Memory B cell (primary cell): Measurements from ENCODE around the gene ANP32B.
A peak's percentile ranks its signal among the peaks of the same experiment; 100 is the strongest.
"Not testable (repeated sequence)": the region's sequence is repeated elsewhere in the genome, so short reads cannot be mapped to it uniquely, and the experiment has no call there.

Experiments used
- ATAC-seq: fragments of 150-1000 bp; cut with Tn5 transposase; 2 replicates; pipeline ENCODE4 v1.10.0; 2021; ENCODE audit warnings: low read depth, mild to moderate bottlenecking, moderate library complexity
- DNase-seq, 2 donors: peaks; one replicate each; pipeline ENCODE4 v3.0.0; 2022; ENCODE audit warnings: low spot score in 2 of 2
- H3K27ac Mint-ChIP-seq: one replicate; pipeline ENCODE4 v1.8.0; 2022; ENCODE audit warnings: mild to moderate bottlenecking, moderate library complexity, mixed read lengths
- H3K27me3 Mint-ChIP-seq: one replicate; pipeline ENCODE4 v1.8.0; 2022; ENCODE audit warnings: mixed read lengths
- H3K36me3 Mint-ChIP-seq: one replicate; pipeline ENCODE4 v1.8.0; 2022; ENCODE audit warnings: mild to moderate bottlenecking, mixed read lengths
- H3K4me1 Mint-ChIP-seq: one replicate; pipeline ENCODE4 v1.8.0; 2022; ENCODE audit warnings: mixed read lengths
- H3K4me3 Mint-ChIP-seq: one replicate; pipeline ENCODE4 v1.8.0; 2022; ENCODE audit warnings: mild to moderate bottlenecking, moderate library complexity, mixed read lengths
- H3K9me3 Mint-ChIP-seq: one replicate; pipeline ENCODE4 v1.8.0; 2022; ENCODE audit warnings: mixed read lengths

Gene ANP32B

DNA sequence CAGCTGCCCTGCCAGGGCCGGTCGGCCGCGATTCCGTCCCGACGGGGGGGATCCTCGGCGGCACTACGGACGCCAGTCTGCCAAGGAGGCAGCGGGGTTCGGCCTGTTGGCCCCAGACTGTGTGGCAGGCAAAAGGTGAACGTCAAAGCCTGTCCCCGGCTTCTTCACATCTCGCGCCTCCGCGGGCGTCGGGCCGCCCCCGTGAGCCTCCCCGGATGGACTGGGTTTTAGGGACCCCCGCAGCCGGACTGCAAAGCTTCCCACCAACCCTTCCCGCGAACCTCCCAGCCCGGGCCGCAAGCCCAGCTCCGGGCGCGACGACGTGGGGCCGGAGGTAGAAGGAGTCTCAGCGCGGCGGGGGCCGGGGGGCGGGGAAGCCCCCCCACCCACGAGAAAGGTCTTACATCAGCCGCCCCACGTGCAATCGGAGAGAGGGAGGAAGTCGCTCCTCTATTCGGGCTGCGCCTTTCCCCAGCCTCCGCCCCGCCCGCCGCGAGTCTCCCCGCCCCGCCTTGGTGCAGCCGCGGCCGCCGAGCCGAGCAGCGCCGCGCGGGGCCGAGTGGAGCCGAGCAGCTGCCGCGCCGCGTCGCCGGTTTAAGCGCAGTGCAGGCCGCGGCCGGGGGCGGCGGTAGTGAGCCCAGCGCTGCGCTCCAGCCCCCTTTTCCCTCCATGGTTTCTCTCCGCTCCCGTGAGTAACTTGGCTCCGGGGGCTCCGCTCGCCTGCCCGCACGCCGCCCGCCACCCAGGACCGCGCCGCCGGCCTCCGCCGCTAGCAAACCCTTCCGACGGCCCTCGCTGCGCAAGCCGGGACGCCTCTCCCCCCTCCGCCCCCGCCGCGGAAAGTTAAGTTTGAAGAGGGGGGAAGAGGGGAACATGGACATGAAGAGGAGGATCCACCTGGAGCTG, at the start of gene ANP32B:
Gene ANP32B (plus strand): TSS at position 659 of the 906 bp plus-strand sequence. CDS start 215 bp downstream, at position 874.
- H3K9me3 Mint-ChIP-seq, result no peaks in the 10 kb centered on the region
- H3K36me3 Mint-ChIP-seq, result no peaks in the 10 kb centered on the region
- peak; percentile 73 for ATAC-seq
- DNase-seq, result peak; percentile 94 to 96
- H3K27ac Mint-ChIP-seq, result peak within 1 kb of the TSS; percentile 92
- H3K4me3 Mint-ChIP-seq, result peak within 1 kb of the TSS; percentile 85
- H3K4me1 Mint-ChIP-seq, result peaks cover 18% of the 10 kb centered on the region
- no peaks in the 10 kb centered on the region for H3K27me3 Mint-ChIP-seq

GRCh38 chr9:97934321-97935115, 48.6 kb upstream of the ANP32B start:
- H3K36me3 Mint-ChIP-seq, result no peaks in the 10 kb centered on the region
- no peak overlapping the region for H3K27ac Mint-ChIP-seq
- H3K9me3 Mint-ChIP-seq, result no peaks in the 10 kb centered on the region
- H3K4me3 Mint-ChIP-seq, result no peak overlapping the region
- H3K4me1 Mint-ChIP-seq, result peaks cover 8% of the 10 kb centered on the region
- ATAC-seq, result no peak
- H3K27me3 Mint-ChIP-seq, result peaks cover 3% of the 10 kb centered on the region
- DNase-seq, result no peak

- H3K36me3 Mint-ChIP-seq, result no peaks in the 10 kb centered on the region
- H3K27ac Mint-ChIP-seq, result no peak overlapping the region
- no peaks in the 10 kb centered on the region for H3K9me3 Mint-ChIP-seq
- H3K4me3 Mint-ChIP-seq, result no peak overlapping the region
- H3K4me1 Mint-ChIP-seq, result peaks cover 8% of the 10 kb centered on the region
- DNase-seq (no peak), ATAC-seq (no peak)
- peaks cover 3% of the 10 kb centered on the region for H3K27me3 Mint-ChIP-seq
These were observed 47.9 kb upstream of the ANP32B start for GRCh38 chr9:97935276-97935675.

- H3K4me3 Mint-ChIP-seq, result no peak overlapping the region
- H3K27me3 Mint-ChIP-seq, result peaks cover 12% of the 10 kb centered on the region
- no peak overlapping the region for H3K27ac Mint-ChIP-seq
- H3K4me1 Mint-ChIP-seq, result peaks cover 4% of the 10 kb centered on the region
- DNase-seq, result no peak
- ATAC-seq, result no peak
- no peaks in the 10 kb centered on the region for H3K36me3 Mint-ChIP-seq
- H3K9me3 Mint-ChIP-seq, result no peaks in the 10 kb centered on the region
These were observed 46.1 kb upstream of the ANP32B start for GRCh38 chr9:97936998-97937397.

DNA sequence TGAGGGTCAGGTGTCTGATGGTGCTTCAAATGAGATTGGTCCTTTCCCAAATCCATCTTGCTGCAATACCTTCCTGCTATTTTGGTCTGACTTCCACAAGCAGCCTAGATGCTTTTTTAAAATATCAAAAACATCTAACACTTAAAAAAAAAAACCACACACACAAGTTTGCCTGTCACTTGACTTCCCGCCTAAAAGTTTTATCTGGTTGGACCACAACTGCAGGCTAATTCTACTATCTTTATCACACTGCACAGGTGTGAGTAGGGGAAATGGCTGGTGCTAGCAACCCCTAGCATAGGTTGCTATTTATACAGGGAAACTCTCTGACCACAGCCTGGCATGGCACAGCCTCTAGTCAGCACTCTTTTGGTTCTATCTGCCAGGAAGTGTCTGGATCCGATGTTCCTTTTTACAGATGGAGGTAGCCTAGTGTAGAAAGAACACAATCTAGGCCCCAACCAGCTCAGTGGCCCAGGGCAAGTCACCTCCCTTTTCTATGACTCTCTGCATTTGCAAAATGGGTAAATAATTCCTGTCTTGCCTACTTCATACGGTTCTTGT, 45.0 kb upstream of the ANP32B start, which contains the start of gene HEMGN:
Gene HEMGN (minus strand): TSS at position 92 of the 564 bp plus-strand sequence. CDS start 36 bp downstream, at position 56.
- peak; percentile 95 for ATAC-seq
- peak within 1 kb of the TSS; percentile 56 for H3K27ac Mint-ChIP-seq
- peaks cover 4% of the 10 kb centered on the region for H3K4me1 Mint-ChIP-seq
- H3K36me3 Mint-ChIP-seq, result no peaks in the 10 kb centered on the region
- H3K4me3 Mint-ChIP-seq, result no peak within 1 kb of the TSS
- no peaks in the 10 kb centered on the region for H3K9me3 Mint-ChIP-seq
- peaks cover 12% of the 10 kb centered on the region for H3K27me3 Mint-ChIP-seq
- no peak for DNase-seq

- peaks cover 2% of the 10 kb centered on the region for H3K4me1 Mint-ChIP-seq
- no peaks in the 10 kb centered on the region for H3K36me3 Mint-ChIP-seq
- H3K9me3 Mint-ChIP-seq, result no peaks in the 10 kb centered on the region
- DNase-seq (no peak), ATAC-seq (no peak)
- peaks cover 10% of the 10 kb centered on the region for H3K27me3 Mint-ChIP-seq
- no peak overlapping the region for H3K4me3 Mint-ChIP-seq
- H3K27ac Mint-ChIP-seq, result no peak overlapping the region
These were observed 42.9 kb upstream of the ANP32B start for GRCh38 chr9:97940233-97940632.

DNA sequence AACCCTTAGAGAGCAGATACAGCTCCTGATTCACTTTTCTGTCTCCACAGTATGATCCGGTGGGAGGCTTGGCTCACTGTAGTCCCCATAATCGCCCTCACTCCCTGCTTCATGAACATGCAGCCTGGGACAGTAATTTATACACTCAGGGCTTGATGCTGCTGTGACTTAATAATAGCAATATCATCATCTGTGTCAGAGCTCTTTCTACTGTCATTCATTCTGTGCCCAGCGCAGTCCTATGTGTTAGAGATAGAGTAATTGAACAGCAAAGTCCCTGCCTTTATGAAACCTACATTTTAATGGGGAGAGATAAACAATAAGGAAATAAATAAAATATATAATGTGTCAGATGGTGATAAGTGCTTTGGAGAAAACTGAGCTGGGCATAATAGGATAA, 42.4 kb upstream of the ANP32B start:
- Mint-ChIP-seq H3K9me3 (no peaks in the 10 kb centered on the region), H3K27ac (no peak overlapping the region), H3K36me3 (no peaks in the 10 kb centered on the region), H3K27me3 (peaks cover 10% of the 10 kb centered on the region), H3K4me3 (no peak overlapping the region), H3K4me1 (peaks cover 2% of the 10 kb centered on the region)
- DNase-seq (no peak), ATAC-seq (no peak)

- H3K9me3 Mint-ChIP-seq, result no peaks in the 10 kb centered on the region
- no peaks in the 10 kb centered on the region for H3K36me3 Mint-ChIP-seq
- peaks cover 8% of the 10 kb centered on the region for H3K27me3 Mint-ChIP-seq
- DNase-seq (no peak), ATAC-seq (no peak)
- no peak overlapping the region for H3K4me3 Mint-ChIP-seq
- H3K27ac Mint-ChIP-seq, result no peak overlapping the region
- H3K4me1 Mint-ChIP-seq, result peaks cover 2% of the 10 kb centered on the region
These were observed 41.8 kb upstream of the ANP32B start for GRCh38 chr9:97941323-97941722.

DNA sequence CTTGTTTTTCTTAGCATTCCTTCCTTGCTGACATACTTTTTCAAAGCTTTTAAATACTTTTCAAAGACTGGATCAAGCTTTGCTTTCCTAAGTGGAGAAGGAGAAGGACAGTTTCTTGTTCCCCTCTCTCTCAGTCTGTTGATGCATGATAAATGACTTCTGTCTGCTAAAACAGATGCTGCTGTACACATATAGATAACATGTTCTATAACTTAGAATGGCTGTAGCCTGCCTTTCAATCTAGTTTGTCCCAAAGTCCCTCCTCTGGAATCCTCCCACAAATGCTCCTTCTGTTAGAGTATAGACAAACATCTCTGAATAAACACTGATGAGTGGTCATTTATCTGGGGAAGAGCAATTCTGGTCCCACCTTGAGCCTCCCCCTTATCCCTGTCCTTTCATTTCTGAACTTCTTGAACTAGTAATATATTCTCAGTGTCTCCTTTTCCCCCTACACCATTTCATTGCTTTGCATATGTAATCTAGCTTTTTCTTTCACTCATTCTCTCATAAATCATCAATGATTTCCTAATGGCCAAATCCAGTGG, 39.8 kb upstream of the ANP32B start:
- no peak overlapping the region for H3K4me3 Mint-ChIP-seq
- DNase-seq (no peak), ATAC-seq (no peak)
- peaks cover 10% of the 10 kb centered on the region for H3K27me3 Mint-ChIP-seq
- H3K4me1 Mint-ChIP-seq, result peaks cover under 1% of the 10 kb centered on the region
- no peaks in the 10 kb centered on the region for H3K36me3 Mint-ChIP-seq
- H3K27ac Mint-ChIP-seq, result no peak overlapping the region
- no peaks in the 10 kb centered on the region for H3K9me3 Mint-ChIP-seq

DNA sequence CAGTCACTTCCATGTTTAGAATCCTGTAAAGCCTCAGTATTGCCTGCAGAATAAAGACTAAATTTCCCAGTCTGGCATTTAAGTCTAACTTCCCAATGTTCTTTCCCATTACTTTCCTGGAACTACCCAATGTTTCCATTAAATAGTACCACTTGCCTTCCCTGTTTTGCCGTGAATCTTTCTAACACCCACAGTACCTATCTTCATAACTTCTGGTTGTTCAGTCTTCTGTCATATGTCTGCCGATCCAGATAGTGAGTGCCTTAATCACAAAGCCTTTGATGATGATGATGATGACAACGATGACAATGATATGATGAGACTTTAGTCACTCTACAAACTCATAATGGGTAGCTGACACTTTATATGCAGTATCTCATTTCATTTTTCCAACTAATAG, 38.5 kb upstream of the ANP32B start:
- Mint-ChIP-seq H3K9me3 (no peaks in the 10 kb centered on the region), H3K4me1 (no peaks in the 10 kb centered on the region), H3K36me3 (no peaks in the 10 kb centered on the region), H3K27ac (no peak overlapping the region), H3K27me3 (peaks cover 11% of the 10 kb centered on the region), H3K4me3 (no peak overlapping the region)
- no peak for DNase-seq
- ATAC-seq, result no peak

DNA sequence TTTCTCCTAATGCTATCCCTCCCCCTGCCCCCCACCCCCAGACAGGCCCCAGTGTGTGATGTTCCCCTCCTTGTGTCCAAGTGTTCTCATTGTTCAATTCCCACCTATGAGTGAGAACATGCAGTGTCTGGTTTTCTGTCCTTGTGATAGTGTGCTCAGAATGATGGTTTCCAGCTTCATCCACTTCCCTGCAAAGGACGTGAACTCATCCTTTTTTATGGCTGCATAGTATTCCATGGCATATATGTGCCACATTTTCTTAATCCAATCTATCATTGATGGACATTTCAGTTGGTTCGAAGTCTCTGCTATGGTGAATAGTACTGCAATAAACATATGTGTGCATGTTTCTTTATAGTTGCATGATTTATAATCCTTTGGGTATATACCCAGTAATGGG, 37.7 kb upstream of the ANP32B start:
- H3K4me1 Mint-ChIP-seq, H3K9me3 Mint-ChIP-seq, H3K4me3 Mint-ChIP-seq, H3K27ac Mint-ChIP-seq, DNase-seq, ATAC-seq, H3K36me3 Mint-ChIP-seq: not testable (repeated sequence)
- H3K27me3 Mint-ChIP-seq, result peaks cover 16% of the 10 kb centered on the region

DNA sequence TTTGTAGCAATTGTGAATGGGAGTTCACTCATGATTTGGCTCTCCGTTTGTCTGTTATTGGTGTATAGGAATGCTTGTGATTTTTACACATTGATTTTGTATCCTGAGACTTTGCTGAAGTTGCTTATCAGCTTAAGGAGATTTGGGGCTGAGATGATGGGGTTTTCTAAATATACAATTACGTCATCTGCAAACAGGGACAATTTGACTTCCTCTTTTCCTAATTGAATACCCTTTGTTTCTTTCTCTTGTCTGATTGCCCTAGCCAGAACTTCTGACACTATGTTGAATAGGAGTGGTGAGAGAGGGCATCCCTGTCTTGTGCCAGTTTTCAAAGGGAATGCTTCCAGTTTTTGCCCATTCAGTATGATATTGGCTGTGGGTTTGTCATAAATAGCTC, 36.0 kb upstream of the ANP32B start:
- H3K36me3 Mint-ChIP-seq, ATAC-seq, H3K4me1 Mint-ChIP-seq, H3K9me3 Mint-ChIP-seq, H3K27me3 Mint-ChIP-seq, H3K4me3 Mint-ChIP-seq, DNase-seq: not testable (repeated sequence)
- H3K27ac Mint-ChIP-seq, result peak overlapping the region; percentile 13

DNA sequence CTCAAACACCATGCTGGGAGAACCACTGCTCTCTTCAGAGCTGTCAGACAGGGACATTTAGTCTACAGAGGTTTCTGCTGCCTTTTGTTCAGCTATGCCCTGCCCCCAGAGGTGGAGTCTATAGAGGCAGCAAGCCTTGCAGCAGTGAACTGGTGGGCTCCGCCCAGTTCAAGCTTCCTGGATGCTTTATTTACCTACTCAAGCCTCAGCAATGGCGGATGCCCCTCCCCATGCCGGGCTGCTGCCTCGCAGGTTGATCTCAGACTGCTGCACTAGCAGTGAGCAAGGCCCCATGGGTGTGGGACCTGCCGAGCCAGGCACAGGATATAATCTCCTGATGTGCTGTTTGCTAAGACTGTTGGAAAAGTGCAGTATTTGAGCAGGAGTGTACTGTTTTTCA, 32.3 kb upstream of the ANP32B start:
- not testable (repeated sequence) for H3K27ac Mint-ChIP-seq, H3K4me1 Mint-ChIP-seq, H3K9me3 Mint-ChIP-seq, DNase-seq, H3K27me3 Mint-ChIP-seq, H3K4me3 Mint-ChIP-seq, H3K36me3 Mint-ChIP-seq
- peak; percentile 66 for ATAC-seq

DNA sequence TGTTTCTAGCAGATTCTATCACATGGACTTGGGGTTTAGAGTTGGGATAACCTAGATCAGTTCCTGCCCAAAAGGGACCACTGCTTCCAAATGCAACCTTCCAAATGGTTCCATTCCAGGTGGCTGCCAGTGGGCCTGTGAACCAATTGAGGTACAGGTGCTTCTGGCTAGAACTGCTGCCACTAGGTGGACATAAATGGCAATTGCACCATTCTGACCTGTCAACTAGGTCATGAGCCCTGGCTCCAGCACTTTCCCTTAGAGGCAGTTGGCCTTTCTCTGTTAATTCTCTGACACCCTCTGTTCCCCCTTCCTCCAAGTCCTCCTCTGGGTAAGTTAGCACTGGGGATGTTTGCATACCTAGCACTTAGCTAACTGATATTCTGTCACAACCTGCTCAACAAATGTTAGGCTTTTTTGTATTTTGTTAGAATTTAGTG, 28.6 kb upstream of the ANP32B start:
- H3K27me3 Mint-ChIP-seq, result peaks cover 8% of the 10 kb centered on the region
- peak; percentile 26 to 33 for DNase-seq

More for the DNA sequence above, 28.6 kb upstream of the ANP32B start:
- ATAC-seq, result peak; percentile 93
- H3K4me1 Mint-ChIP-seq, result no peaks in the 10 kb centered on the region
- no peak overlapping the region for H3K27ac Mint-ChIP-seq
- no peak overlapping the region for H3K4me3 Mint-ChIP-seq
- H3K9me3 Mint-ChIP-seq, result no peaks in the 10 kb centered on the region
- H3K36me3 Mint-ChIP-seq, result no peaks in the 10 kb centered on the region
